HepG2 (cell line): ENCODE measurements around the gene PRODH. TPM values are rescaled to one million over a fixed set of nuclear protein-coding genes. Genes with fewer than 3 reads are reported as not detected.
A peak's percentile ranks its signal among the peaks of the same experiment; 100 is the strongest.
"Not testable (repeated sequence)": the region's sequence is repeated elsewhere in the genome, so short reads cannot be mapped to it uniquely, and the experiment has no call there.

Source experiments
- ATAC-seq: fragments of 200-7000 bp; cut with Tn5 transposase; 3 replicates; pipeline ENCODE4 v1.9.1; 2020; ENCODE audit warnings: mild to moderate bottlenecking, moderate library complexity
- BruUV-seq: library from RNA; stranded (reverse); fragments of 400-500 nt; replicated peaks from 2 replicates; lab custom pipeline; 2021; lab: Mats Ljungman, UMichigan
- CTCF ChIA-PET: fragments of 300-600 bp; formaldehyde crosslinking; extraction: SDS; loops from one replicate; lab custom pipeline; 2021; ENCODE audit warnings: low total read pairs, inconsistent platforms, low intra/inter-chr PET ratio; lab: Yijun Ruan, JAX
- POLR2A ChIA-PET: fragments of 350-600 bp; sonication (Branson Sonifier 250); formaldehyde crosslinking; loops from one replicate; lab custom pipeline; 2020; ENCODE audit warnings: antibody characterized with exemption, inconsistent platforms; lab: Yijun Ruan, JAX
- DNase-seq: peaks from one replicate; pipeline ENCODE4 v3.0.0-alpha.2; 2015; ENCODE audit warnings: low spot score
- FAIRE-seq: peaks from 3 replicates; lab custom pipeline; 2011; peaks lifted over from hg19 to GRCh38; lab: Jason Lieb, UNC
- H2AFZ ChIP-seq: one replicate; pipeline ENCODE4 v1.6.1; 2011; ENCODE audit warnings: low read length, inconsistent platforms
- H3K27ac ChIP-seq: fragments of 300-600 bp; 3 replicates; pipeline ENCODE4 v1.8.0; 2011; ENCODE audit warnings: mixed run types, mild to moderate bottlenecking, mixed read lengths, low read length, inconsistent platforms; ENCODE audit not compliant: insufficient read depth; ENCODE audit errors: extremely low read length
- H3K27me3 ChIP-seq, 2 experiments: fragments of 200-600 bp in 1 of 2; 2 replicates in 1 of 2; 3 replicates in 1 of 2; pipeline versions ENCODE4 v1.6.0 to v1.8.0; 2011; ENCODE audit warnings: low read length in 2 of 2, mild to moderate bottlenecking in 2 of 2, moderate library complexity in 2 of 2, inconsistent platforms in 1 of 2; ENCODE audit not compliant: insufficient read depth in 2 of 2, control insufficient read depth in 1 of 2
- H3K36me3 ChIP-seq, 2 experiments: fragments of 200-600 bp in 1 of 2; replicated peaks in 1 of 2; 2 replicates in 1 of 2; 3 replicates in 1 of 2; pipeline versions ENCODE4 v1.5.1 to v1.8.0; 2011; ENCODE audit warnings: low read length in 2 of 2, inconsistent platforms in 1 of 2; ENCODE audit not compliant: insufficient read depth in 2 of 2, control insufficient read depth in 1 of 2
- H3K4me1 ChIP-seq: 2 replicates; pipeline ENCODE4 v1.5.1; 2012; ENCODE audit warnings: low read length, inconsistent platforms; ENCODE audit not compliant: insufficient read depth
- H3K4me2 ChIP-seq: 2 replicates; pipeline ENCODE4 v1.6.0; 2011; ENCODE audit warnings: low read depth, low read length, inconsistent platforms
- H3K4me3 ChIP-seq, 3 experiments: fragments of 200-600 bp in 1 of 3; sonication (generic), shearing (Covaris generic) in 1 of 3; replicated peaks in 1 of 3; 2 replicates each; pipeline ENCODE4 v1.5.1; 2011 to 2016; ENCODE audit warnings: low read length in 3 of 3, inconsistent platforms in 2 of 3, low read depth in 2 of 3, mild to moderate bottlenecking in 2 of 3, control low read depth in 1 of 3, mixed read lengths in 1 of 3; ENCODE audit not compliant: insufficient read depth in 1 of 3
- H3K79me2 ChIP-seq: one replicate; pipeline ENCODE4 v1.6.1; 2011; ENCODE audit warnings: low read length, inconsistent platforms; ENCODE audit not compliant: insufficient read depth
- H3K9ac ChIP-seq: 2 replicates; pipeline ENCODE4 v1.6.0; 2011; ENCODE audit warnings: mild to moderate bottlenecking, low read depth, low read length, inconsistent platforms; ENCODE audit not compliant: insufficient read depth
- H3K9me3 ChIP-seq: 2 replicates; pipeline ENCODE4 v1.5.1; 2012; ENCODE audit warnings: mild to moderate bottlenecking, low read length
- H4K20me1 ChIP-seq: 2 replicates; pipeline ENCODE4 v1.6.0; 2011; ENCODE audit warnings: inconsistent platforms, mild to moderate bottlenecking, low read length, moderate library complexity; ENCODE audit not compliant: insufficient read depth
- KDM2A ChIP-seq: sonication (generic); formaldehyde crosslinking; IDR thresholded peaks from 2 replicates; pipeline ENCODE4 v1.4.0; 2020; ENCODE audit warnings: low read depth, missing genetic modification reagents, borderline replicate concordance
- RAD21 ChIP-seq: fragments of 450-650 bp; formaldehyde crosslinking; IDR thresholded peaks from 2 replicates; pipeline ENCODE4 v1.5.0; 2020; ENCODE audit warnings: mild to moderate bottlenecking
- STAG1 ChIP-seq: sonication (generic); formaldehyde crosslinking; IDR thresholded peaks from 2 replicates; pipeline ENCODE4 v1.4.0; 2020; ENCODE audit warnings: missing genetic modification reagents
- ZNF687 ChIP-seq: sonication (generic); formaldehyde crosslinking; IDR thresholded peaks from 2 replicates; pipeline ENCODE4 v1.5.1; 2020; ENCODE audit warnings: mild to moderate bottlenecking, missing genetic modification reagents, moderate library complexity
- ZNF768 ChIP-seq: sonication (generic); formaldehyde crosslinking; IDR thresholded peaks from 2 replicates; pipeline ENCODE4 v1.4.0; 2020; ENCODE audit warnings: missing genetic modification reagents
- WGBS: methylation state at CpG from one replicate; pipeline ENCODE4 v1.1.6; 2017; ENCODE audit warnings: low lambda C conversion rate; 5-methylcytosine and 5-hydroxymethylcytosine counted together
- in situ Hi-C: cut with HindIII; loops from 2 replicates; pipeline ENCODE4 v1.10.0; 2017; ENCODE audit warnings: low pct_unique_long_range_greater_than_20kb; ENCODE audit not compliant: extremely low pct_ligation_motif_present
- intact Hi-C: fragments of 100-400 bp; cut with micrococcal nuclease; formaldehyde crosslinking; loops from one replicate; pipeline ENCODE4 v1.10.0; 2022; ENCODE audit not compliant: unreplicated experiment
- polyA plus RNA-seq, 8 experiments: library from polyadenylated mRNA; depleted of rRNA in 3 of 8; stranded (reverse) in 7 of 8; unstranded in 1 of 8; fragments of >200 nt; fragmentation: Illumina TruSeq in 4 of 8; extraction: Trizol in 4 of 8; gene quantifications; 2 replicates each; pipeline versions ENCODE4 v1.2.1 to v1.2.3, GENCODE V29; 2011 to 2016; ENCODE audit warnings: low read depth in 4 of 8, missing spikeins in 1 of 8, mixed read lengths in 1 of 8; ENCODE audit not compliant: insufficient read depth in 1 of 8
- total RNA-seq, 5 experiments: library from RNA; depleted of rRNA; stranded (reverse); fragments of >200 nt; fragmentation: Illumina TruSeq; extraction: Trizol; gene quantifications; 2 replicates each; pipeline ENCODE4 v1.2.3, GENCODE V29; 2016; ENCODE audit warnings: low read depth in 1 of 5
- TF ChIP-seq, protein P1 (sequence below): sonication (generic); formaldehyde crosslinking; IDR thresholded peaks from 2 replicates; pipeline ENCODE4 v1.5.0; 2020; ENCODE audit warnings: mild to moderate bottlenecking, missing genetic modification reagents, moderate library complexity

PRODH gene
- total and polyA plus RNA-seq, 2 of the 13 experiments (the other 11 are each of a cell fraction or from before 2014, with no cell fraction given) = 0.29 to 0.30 TPM

- 0% methylated on average over 2 of the region's 14 CpGs for WGBS
- H3K36me3 ChIP-seq, H3K4me3 ChIP-seq, FAIRE-seq, BruUV-seq, H3K4me2 ChIP-seq, H2AFZ ChIP-seq, H4K20me1 ChIP-seq, H3K27ac ChIP-seq, H3K9ac ChIP-seq, H3K79me2 ChIP-seq, H3K9me3 ChIP-seq, H3K4me1 ChIP-seq, H3K27me3 ChIP-seq, POLR2A ChIA-PET: not testable (repeated sequence)
- peak; percentile 18 for DNase-seq
- intact Hi-C loops (loop anchor here (1.0 kb wide), 1 partner anchor 33 kb away; no protein-coding TSS in a partner anchor), in situ Hi-C loops (loop anchor here (25.0 kb wide), 2 partner anchors 1208 to 1333 kb away; partner anchors contain the start of gene CCDC188)
- TF ChIP-seq STAG1 (CRISPR knock-in tag) = peak; percentile 90
- TF ChIP-seq ZNF768 = peak; percentile 92
- TF ChIP-seq RAD21 = peak; percentile 91
- peak; percentile 34; the same call in 1 of the 2 replicates for TF ChIP-seq ZNF687 (CRISPR knock-in tag)
- TF ChIP-seq, protein P1, sequence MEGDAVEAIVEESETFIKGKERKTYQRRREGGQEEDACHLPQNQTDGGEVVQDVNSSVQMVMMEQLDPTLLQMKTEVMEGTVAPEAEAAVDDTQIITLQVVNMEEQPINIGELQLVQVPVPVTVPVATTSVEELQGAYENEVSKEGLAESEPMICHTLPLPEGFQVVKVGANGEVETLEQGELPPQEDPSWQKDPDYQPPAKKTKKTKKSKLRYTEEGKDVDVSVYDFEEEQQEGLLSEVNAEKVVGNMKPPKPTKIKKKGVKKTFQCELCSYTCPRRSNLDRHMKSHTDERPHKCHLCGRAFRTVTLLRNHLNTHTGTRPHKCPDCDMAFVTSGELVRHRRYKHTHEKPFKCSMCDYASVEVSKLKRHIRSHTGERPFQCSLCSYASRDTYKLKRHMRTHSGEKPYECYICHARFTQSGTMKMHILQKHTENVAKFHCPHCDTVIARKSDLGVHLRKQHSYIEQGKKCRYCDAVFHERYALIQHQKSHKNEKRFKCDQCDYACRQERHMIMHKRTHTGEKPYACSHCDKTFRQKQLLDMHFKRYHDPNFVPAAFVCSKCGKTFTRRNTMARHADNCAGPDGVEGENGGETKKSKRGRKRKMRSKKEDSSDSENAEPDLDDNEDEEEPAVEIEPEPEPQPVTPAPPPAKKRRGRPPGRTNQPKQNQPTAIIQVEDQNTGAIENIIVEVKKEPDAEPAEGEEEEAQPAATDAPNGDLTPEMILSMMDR (CRISPR knock-in tag) = peak; percentile 96
- peak; percentile 26; the same call in 1 of the 2 replicates for TF ChIP-seq KDM2A (CRISPR knock-in tag)
- CTCF ChIA-PET = interaction anchor here (1.3 kb wide), 1 partner anchor 33 kb away, joined by 8 read pairs; no protein-coding TSS in a partner anchor
- ATAC-seq = peak; percentile 83
Observed at GRCh38 chr22:18954303-18954989, 18.4 kb upstream of the PRODH start.

DNA sequence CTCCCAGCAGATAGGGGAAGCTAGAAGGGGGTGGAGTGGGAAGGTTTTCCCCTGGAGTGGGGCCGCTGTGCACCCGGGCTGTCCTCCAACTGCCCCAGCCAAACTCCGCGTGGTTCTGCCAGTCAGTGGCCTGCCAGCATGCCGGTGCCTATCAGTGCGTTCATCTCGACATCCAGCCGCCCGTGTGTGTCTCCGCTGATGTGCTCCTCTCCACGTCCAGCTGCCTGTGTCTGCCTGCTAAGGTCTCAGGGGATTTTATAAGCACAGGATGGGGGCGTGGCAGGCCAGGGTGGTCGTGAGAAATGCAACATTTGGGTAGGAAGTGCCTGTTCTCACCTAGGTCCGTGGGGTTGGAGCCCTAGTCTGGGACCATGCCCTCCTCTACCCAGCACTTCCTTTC, 17.0 kb upstream of the PRODH start:
- H3K27ac ChIP-seq, CTCF ChIA-PET, H3K4me3 ChIP-seq, DNase-seq, ATAC-seq, BruUV-seq, H3K36me3 ChIP-seq, H3K9me3 ChIP-seq, POLR2A ChIA-PET, intact Hi-C loops, FAIRE-seq, H3K4me1 ChIP-seq, H3K4me2 ChIP-seq, H2AFZ ChIP-seq, H3K9ac ChIP-seq, H3K79me2 ChIP-seq, H4K20me1 ChIP-seq: not testable (repeated sequence)
- WGBS = 0% methylated on average over 3 of the region's 14 CpGs
- in situ Hi-C loops = loop anchor here (25.0 kb wide), 2 partner anchors 1209 to 1334 kb away; partner anchors contain the start of gene CCDC188
- H3K27me3 ChIP-seq = peaks cover 3 to 10% of the 10 kb centered on the region in 2 experiments; a peak in 3 of 5 replicates
